22Rv1 (cell line): ENCODE measurements around the gene ZNF543.
A peak's percentile ranks its signal among the peaks of the same experiment; 100 is the strongest.

Experiments used
- H3K27ac ChIP-seq: fragments of 450-650 bp; 2 replicates; pipeline ENCODE4 v1.5.1; 2017
- ZFX ChIP-seq: fragments of 450-650 bp; IDR thresholded peaks from 2 replicates; pipeline ENCODE4 v1.6.1; 2017; ENCODE audit warnings: antibody characterized with exemption, borderline replicate concordance
- TF ChIP-seq, protein P1 (sequence below): fragments of 450-650 bp; IDR thresholded peaks from 2 replicates; pipeline ENCODE4 v1.5.1; 2017; ENCODE audit warnings: mild to moderate bottlenecking

ZNF543 gene

DNA sequence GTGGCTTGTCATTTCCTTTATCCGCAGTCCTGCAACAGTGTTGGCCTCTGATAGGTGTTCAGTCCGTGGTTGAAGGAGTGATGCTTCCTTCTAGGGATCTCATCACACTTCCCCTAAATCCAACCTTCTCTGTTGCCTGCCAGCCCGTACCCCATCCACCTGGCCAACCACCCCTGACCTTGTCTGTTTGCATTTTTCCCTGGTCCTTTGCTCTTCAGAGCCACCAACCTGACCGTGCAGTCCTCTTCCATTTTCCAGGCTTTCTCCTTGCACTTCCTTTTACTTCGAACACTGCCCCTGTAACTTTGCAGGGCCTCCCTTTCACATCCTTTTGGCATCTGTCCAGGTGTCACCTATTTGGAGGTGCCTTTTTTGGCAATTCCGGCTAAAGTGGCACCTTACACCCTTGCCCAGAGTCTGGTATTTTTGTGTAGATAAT is 39.3 kb upstream of the ZNF543 start:
- H3K27ac ChIP-seq, result peak overlapping the region; percentile 95
- TF ChIP-seq, protein P1, sequence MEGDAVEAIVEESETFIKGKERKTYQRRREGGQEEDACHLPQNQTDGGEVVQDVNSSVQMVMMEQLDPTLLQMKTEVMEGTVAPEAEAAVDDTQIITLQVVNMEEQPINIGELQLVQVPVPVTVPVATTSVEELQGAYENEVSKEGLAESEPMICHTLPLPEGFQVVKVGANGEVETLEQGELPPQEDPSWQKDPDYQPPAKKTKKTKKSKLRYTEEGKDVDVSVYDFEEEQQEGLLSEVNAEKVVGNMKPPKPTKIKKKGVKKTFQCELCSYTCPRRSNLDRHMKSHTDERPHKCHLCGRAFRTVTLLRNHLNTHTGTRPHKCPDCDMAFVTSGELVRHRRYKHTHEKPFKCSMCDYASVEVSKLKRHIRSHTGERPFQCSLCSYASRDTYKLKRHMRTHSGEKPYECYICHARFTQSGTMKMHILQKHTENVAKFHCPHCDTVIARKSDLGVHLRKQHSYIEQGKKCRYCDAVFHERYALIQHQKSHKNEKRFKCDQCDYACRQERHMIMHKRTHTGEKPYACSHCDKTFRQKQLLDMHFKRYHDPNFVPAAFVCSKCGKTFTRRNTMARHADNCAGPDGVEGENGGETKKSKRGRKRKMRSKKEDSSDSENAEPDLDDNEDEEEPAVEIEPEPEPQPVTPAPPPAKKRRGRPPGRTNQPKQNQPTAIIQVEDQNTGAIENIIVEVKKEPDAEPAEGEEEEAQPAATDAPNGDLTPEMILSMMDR, result no peak
- no peak for TF ChIP-seq ZFX

DNA sequence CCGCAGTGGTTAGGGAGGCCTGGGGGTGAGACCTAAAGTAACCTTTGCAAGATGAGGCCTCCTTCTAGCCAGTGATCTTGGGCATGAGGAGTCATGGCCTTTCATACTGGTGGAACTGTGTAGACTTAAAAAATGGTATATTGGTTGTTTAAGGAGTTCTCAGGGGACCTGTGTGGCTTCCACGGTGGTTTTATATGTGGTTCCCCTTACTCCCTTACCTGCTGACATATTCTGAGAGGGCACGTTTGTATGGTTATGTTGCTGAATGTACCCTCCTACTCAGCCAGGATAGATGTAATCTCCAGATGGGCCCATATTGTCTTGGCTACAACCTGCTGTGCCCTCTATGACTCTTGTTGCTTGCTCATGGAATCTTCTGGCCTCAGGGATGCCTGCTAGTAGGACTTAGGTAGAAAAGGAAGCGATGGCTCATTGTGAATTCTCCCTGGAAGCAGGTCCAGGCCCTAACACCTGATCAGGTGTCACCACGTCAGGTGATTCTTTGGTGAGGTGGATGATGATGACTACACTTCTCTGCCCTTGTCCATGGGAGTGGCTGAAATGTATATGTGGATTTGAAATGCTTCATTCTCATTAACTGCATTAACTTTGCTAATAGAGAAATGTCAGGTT is 38.1 kb upstream of the ZNF543 start:
- no peak overlapping the region for H3K27ac ChIP-seq
- TF ChIP-seq, protein P1, result no peak
- TF ChIP-seq ZFX, result no peak

DNA sequence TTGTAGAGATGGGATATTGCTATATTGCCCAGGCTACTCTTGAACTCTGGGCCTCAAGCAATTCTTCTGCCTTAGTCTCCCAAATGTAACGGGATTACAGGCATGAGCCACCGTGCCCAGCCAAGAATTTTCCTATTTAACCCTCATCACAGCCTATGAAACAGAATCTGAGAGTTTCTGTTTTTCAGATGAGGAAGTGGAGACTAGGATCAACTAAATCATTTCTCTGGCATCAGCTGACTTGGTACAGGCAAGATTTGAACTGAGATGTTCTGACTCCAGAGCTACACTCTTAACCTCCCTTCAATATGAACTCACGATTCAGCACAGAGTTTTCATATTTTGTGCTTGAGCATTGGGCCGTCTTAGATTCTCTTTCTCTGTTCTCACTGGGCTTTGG is 31.9 kb upstream of the ZNF543 start:
- H3K27ac ChIP-seq, result no peak overlapping the region
- TF ChIP-seq, protein P1, result no peak
- TF ChIP-seq ZFX, result no peak

DNA sequence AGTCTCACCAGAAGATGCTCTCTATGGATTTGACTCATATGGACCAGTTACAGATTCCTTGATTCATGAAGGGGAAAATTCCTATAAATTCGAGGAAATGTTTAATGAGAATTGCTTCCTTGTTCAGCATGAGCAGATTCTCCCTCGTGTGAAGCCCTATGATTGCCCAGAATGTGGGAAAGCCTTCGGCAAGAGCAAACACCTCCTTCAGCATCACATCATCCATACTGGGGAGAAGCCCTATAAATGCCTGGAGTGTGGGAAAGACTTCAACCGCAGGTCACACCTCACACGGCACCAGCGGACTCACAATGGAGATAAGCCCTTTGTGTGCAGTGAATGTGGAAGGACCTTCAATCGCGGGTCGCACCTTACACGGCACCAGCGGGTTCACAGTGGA is 29.3 kb upstream of the ZNF543 start:
- no peak overlapping the region for H3K27ac ChIP-seq
- TF ChIP-seq, protein P1, result no peak
- no peak for TF ChIP-seq ZFX

DNA sequence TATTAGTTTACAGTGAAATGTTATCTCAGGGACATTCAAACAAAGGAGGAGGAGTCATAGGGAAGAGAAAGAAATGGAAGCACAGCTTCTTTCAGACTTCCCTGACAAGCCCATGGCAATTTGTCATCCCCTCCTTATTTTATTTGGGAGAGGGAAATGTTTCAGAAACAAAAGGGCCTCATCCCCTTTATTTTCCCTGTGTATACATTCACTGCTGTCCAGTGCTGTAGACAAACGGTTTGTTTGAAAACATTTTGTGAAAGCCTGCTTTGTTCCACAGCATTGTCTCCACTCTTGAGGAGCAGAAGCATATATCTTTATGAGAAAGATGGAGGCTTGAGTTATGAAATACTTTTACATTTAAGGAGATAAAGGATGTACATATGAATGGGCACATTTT is 27.7 kb upstream of the ZNF543 start:
- TF ChIP-seq ZFX, result no peak
- TF ChIP-seq, protein P1, result no peak
- no peak overlapping the region for H3K27ac ChIP-seq

DNA sequence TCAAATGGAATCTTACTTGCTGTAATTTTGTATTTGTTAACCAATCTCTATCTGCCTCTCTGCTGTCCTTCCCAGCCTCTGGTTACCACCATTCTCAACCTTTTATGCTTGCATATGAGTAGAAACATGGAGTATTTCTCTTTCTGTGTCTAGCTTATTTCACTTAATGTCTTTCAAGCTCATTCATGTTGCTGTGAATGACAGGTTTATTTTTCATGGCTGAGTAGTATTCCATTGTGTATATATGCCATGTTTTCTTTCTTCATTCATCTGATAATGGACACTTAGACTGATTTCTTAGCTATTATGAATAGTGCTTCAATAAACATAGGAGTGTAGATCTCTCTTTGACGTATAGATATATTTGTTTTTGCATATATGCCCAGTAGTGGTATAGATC is 26.6 kb upstream of the ZNF543 start:
- TF ChIP-seq, protein P1, result no peak
- TF ChIP-seq ZFX, result no peak

DNA sequence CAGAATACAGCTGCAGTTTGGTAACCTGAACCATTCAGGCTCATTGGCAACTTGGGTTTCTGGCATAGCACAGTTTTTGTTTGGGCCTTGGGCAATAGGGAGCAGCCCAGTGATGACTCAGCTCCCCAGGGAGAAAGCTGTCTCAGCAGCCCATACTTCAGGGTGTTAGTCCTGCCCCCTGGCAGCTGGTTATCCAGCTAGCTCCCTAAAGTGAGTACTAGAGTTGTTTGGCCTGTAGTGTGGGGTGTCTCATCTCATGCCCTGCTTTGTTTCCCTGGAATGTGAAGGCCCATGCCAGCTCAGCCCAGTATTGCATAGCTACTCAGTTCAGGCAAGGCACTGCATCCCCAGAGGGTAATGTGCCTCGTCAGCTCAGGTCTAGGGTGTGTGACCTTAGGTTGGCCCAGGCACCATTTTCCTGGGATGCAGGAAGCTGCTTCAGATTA is 18.2 kb upstream of the ZNF543 start:
- TF ChIP-seq ZFX, result no peak
- TF ChIP-seq, protein P1, result no peak
- no peak overlapping the region for H3K27ac ChIP-seq

More for the DNA sequence above, 26.6 kb upstream of the ZNF543 start:
- no peak overlapping the region for H3K27ac ChIP-seq
